ENCODE data around the gene DYNLT2. TPM values are rescaled to one million over a fixed set of nuclear protein-coding genes. Genes with fewer than 3 reads are reported as not detected.
A peak's percentile ranks its signal among the peaks of the same experiment; 100 is the strongest.

DYNLT2 gene
- polyA plus RNA-seq, 3 donors = 6.1 to 9.6 (median 7.6) TPM

- DNase-seq (ENCODE audit: extremely low read depth in 1 of 11, low read depth in 9 of 11, low spot score in 4 of 11) = peak in 2 of 11 donors; percentile 13 to 20
Measured at GRCh38 chr6:169763881-169764280, 12.5 kb upstream of the DYNLT2 start.

- DNase-seq (ENCODE audit: extremely low read depth in 1 of 11, low read depth in 9 of 11, low spot score in 4 of 11) = no peak
Measured at GRCh38 chr6:169763308-169763707, 11.9 kb upstream of the DYNLT2 start.

- no peak for DNase-seq (ENCODE audit: extremely low read depth in 1 of 11, low read depth in 9 of 11, low spot score in 4 of 11)
Measured at GRCh38 chr6:169755162-169755561, 3.8 kb upstream of the DYNLT2 start.

GRCh38 chr6:169752074-169752623, 777 bp upstream of the DYNLT2 start:
- peak in 1 of 11 donors; percentile 9 for DNase-seq (ENCODE audit: extremely low read depth in 1 of 11, low read depth in 9 of 11, low spot score in 4 of 11)

- DNase-seq (ENCODE audit: extremely low read depth in 1 of 11, low read depth in 9 of 11, low spot score in 4 of 11) = no peak
Measured at GRCh38 chr6:169746556-169746955, 4.8 kb downstream of the DYNLT2 start.

GRCh38 chr6:169745405-169745804, 6.0 kb downstream of the DYNLT2 start:
- DNase-seq (ENCODE audit: extremely low read depth in 1 of 11, low read depth in 9 of 11, low spot score in 4 of 11) = no peak

- DNase-seq (ENCODE audit: extremely low read depth in 1 of 11, low read depth in 9 of 11, low spot score in 4 of 11) = no peak
Measured at GRCh38 chr6:169741344-169741743, 10.0 kb downstream of the DYNLT2 start.

GRCh38 chr6:169738976-169739529, 12.3 kb downstream of the DYNLT2 start:
- no peak for DNase-seq (ENCODE audit: extremely low read depth in 1 of 11, low read depth in 9 of 11, low spot score in 4 of 11)

GRCh38 chr6:169738204-169738975, 13.0 kb downstream of the DYNLT2 start:
- no peak for DNase-seq (ENCODE audit: extremely low read depth in 1 of 11, low read depth in 9 of 11, low spot score in 4 of 11)

GRCh38 chr6:169729961-169730360, 21.4 kb downstream of the DYNLT2 start:
- no peak for DNase-seq (ENCODE audit: extremely low read depth in 1 of 11, low read depth in 9 of 11, low spot score in 4 of 11)

- DNase-seq (ENCODE audit: extremely low read depth in 1 of 11, low read depth in 9 of 11, low spot score in 4 of 11) = no peak
Measured at GRCh38 chr6:169726963-169727362, 24.4 kb downstream of the DYNLT2 start.

GRCh38 chr6:169726049-169726400, 25.3 kb downstream of the DYNLT2 start:
- DNase-seq (ENCODE audit: extremely low read depth in 1 of 11, low read depth in 9 of 11, low spot score in 4 of 11) = no peak

GRCh38 chr6:169725125-169726048, 26.0 kb downstream of the DYNLT2 start:
- DNase-seq (ENCODE audit: extremely low read depth in 1 of 11, low read depth in 9 of 11, low spot score in 4 of 11) = peak in 7 of 11 donors; percentile 36 to 60 (median 46)

GRCh38 chr6:169724494-169725124, 26.8 kb downstream of the DYNLT2 start, which contains the start of gene PHF10:
TSS of gene PHF10 (minus strand) at chr6:169724500. CDS start at chr6:169723931, 569 bp downstream.
- peak in 8 of 11 donors; percentile 39 to 78 (median 70) for DNase-seq (ENCODE audit: extremely low read depth in 1 of 11, low read depth in 9 of 11, low spot score in 4 of 11)

- DNase-seq (ENCODE audit: extremely low read depth in 1 of 11, low read depth in 9 of 11, low spot score in 4 of 11) = peak in 3 of 11 donors; percentile 19 to 31 (median 31)
Measured at GRCh38 chr6:169723991-169724493, 27.3 kb downstream of the DYNLT2 start.

GRCh38 chr6:169723200-169723909, 28.0 kb downstream of the DYNLT2 start:
- DNase-seq (ENCODE audit: extremely low read depth in 1 of 11, low read depth in 9 of 11, low spot score in 4 of 11) = peak in 7 of 11 donors; percentile 61 to 71 (median 63)

- peak in 5 of 11 donors; percentile 18 to 42 (median 35) for DNase-seq (ENCODE audit: extremely low read depth in 1 of 11, low read depth in 9 of 11, low spot score in 4 of 11)
Measured at GRCh38 chr6:169722362-169723199, 28.8 kb downstream of the DYNLT2 start.
